ENCODE measurements around the gene HMX1.

The HMX1 gene

GRCh38 chr4:8868321-8869001 is 3.2 kb downstream of the HMX1 start:
- DNase-seq (ENCODE audit: low read depth): no peak

DNA sequence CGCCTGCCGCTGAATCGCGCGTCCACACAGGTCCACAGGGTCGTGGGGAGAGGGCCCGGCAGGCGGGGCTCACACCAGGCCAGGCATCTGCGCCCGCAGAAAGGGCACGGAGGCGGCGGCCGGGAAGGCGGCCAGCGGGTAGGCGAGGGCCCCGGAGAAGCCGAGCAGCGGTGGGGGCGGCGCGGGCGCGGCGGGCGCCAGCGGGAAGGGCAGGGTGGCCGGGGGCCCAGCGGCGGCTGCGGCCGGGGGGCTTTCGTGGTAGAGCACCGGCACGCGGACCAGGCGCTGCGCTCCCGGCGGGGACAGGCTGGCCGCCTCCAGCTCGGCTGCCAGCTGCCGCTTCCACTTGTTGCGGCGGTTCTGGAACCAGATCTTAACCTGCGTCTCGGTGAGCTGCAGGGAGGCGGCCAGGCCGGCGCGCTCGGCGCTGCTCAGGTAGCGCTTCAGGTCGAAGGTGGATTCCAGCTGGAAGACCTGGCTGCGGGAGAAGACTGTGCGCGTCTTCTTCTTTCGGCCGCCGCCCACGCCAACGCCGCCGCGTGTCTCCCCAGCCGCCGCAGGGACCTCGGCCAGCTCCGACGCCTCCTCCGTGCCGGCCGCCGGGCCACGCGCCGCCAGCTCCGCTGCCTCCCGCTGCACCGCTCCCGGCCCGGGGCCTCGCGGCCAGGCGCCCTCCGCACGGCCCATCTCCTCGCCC is 3.9 kb downstream of the HMX1 start:
- DNase-seq (ENCODE audit: low read depth): no peak

GRCh38 chr4:8866828-8867623 is 4.6 kb downstream of the HMX1 start:
- DNase-seq (ENCODE audit: low read depth): no peak

DNA sequence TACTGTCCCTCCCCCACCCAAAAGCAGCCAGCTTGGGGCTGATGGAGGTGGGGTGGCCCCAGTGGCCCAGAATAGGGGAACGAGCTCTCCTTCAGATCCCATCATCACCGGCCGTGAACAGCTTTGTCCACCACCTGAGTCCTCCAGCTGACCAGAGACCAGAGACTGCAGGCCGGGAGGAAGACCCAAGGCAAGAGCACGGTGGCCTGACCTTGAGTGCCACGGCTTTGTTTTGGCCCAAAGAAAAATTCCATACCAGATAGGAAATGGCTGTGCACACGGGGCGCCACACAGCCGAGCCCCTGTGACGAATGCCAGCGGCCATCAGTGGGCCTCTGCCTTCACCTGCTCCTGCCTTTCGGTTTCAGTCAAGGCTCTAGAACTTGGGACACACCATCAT is 5.2 kb downstream of the HMX1 start:
- no peak for DNase-seq (ENCODE audit: low read depth)

DNA sequence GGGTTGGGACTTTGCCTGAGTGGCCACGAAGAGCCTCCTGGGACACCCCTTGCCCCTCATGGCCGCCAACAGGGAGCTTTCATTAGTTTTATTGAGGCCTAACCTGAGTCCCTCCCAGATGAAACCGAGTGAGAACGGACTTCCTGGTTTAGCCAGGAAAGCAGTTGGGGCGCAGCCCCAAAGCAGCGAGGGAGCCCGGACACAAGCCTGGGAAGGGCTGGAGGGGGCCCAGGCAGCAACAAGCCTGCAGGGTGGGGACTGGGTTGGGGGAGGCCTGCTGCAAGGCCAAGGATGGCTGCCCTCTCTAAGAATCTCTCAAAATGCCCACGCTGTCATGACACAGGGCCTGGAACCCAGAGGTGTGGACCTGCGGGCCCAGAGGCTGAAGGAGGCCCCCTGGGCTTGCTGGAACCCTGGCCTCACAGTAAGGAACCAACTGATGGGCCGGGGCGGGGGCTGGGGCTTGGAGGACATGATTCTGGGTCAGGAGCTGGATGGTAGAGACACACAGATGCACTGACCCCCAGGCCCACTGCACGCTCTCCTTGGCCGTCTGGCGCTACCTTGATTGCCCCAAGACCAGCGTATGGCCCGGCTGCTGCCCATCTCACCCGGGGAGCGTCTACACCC is 5.8 kb downstream of the HMX1 start:
- no peak for DNase-seq (ENCODE audit: low read depth)

DNA sequence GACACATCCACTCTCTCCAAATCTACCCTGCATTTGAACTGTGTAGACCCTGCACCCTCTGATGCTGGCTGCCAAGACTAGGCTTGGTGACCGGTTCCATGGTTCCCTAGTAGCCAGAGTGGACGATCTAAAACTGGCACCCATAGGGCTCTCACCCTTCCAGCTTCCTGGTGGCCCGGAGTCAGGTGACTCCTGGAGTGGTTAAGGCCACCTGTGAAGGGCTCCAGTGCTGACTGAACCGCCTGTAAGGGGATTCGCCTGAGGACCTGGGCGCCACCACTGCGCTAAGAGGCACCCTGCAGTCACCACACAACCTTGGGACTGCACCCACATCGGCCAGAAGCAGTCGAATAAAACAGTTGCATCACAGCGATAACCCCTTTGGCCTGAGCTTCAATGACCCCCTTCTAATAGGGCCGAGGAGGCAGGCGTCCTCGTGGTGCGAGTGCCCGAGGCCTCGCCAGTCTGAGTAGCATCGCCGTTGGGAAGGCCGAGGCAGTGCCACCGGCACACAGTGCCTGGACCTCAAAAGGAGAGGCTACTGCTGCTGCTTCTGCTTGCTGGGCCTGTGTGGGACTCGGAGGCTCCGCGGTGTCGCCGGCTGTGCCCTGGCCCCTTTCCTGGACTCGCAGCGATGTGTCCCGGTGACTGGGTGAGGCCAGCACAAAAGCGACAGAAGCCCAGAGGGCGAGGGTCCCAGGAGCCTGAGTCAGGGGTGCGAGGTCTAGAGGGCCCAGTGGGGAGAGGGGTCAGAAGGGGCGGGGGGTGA is 6.5 kb downstream of the HMX1 start:
- no peak for DNase-seq (ENCODE audit: low read depth)

DNA sequence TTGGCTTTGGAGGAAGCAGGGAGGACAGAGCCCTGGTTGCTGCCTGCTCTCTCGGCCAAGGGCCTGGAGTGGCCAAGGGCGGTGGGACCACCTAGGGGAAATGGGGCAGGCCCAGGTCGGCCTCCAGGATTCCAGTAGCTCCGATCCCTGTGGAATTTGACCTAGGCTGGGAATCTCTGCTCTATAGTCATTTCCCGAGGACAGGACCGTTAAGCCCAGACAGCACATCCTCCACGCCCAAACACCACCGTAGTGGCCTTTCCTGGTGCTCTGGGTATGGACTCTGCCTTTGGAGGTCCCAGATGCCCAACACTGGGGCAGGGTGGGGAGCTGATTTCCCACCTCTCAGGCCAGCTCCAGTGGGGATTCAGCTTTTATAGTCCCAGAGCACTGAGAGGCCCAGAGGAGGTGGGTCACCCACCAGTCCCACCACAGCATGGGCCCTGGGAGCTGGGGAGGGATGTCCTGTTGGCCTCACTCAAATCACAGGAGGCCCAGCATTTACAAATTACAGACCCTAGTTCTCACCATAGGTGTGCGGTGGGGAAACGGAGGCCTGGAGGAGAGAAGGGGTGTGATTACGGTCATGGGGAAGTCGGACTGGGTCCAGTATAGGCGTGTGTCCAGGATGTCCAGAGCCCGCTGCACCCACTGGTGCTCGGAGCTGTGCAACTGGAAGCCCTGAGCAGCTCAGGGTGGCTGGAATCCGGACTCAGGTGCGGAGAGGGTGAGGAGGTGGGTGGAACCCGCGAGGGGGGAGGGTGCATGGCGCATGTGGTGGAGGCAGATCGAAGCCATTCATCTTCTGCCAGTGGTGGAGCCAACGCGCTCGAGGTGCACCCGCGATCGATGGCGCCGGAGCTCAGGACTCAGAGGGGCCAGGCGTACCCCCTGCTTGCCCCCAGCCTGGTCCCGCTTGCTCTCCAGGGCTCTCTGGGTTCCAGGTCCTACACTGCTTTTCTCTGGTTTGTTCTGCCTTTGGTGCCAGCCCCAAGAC is 7.7 kb downstream of the HMX1 start:
- DNase-seq (ENCODE audit: low read depth): no peak

DNA sequence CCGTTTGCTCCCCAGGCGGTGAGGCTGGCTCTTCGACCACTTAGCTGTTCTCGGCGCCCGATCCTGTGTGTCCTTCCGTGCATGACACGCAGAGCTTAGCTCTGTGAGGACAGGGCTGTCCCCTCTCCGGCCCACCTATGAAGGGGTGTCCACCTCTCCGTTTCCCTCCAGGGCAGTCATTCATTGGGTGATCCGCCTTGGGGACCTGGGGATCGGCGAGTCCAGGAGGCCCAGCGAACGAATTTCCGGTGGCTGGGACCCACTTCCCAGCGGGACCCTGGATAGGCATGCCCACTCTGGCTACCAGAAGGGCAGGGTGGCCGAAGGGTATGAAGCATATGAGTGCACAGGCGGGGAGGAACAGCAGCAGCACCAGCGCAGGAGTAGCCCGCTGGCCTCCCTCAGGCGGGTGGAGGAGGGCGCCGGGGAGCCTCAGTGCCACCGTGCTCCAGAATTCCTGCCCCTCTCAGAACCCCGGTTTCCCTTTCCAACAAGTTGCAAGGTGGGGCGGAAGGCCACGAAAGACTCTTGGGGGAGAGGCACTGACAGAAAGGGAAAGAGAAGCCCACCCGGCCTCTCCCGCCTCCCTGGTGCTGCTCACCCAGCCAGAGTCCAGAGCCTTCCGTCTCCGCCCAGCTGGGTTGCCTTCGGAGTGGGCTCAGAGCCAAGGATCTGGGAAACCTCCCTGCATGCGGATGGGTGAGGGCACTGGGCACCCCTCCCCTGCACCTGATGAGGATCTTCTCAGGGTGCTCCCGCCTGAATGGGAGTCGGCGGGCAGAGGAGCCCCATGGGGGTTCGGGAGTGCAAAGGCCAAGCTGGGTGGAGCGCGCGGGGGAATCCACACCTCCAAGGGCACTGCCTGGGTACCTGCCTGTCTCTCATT is 8.6 kb downstream of the HMX1 start:
- no peak for DNase-seq (ENCODE audit: low read depth)

GRCh38 chr4:8862334-8862733 is 9.3 kb downstream of the HMX1 start:
- DNase-seq (ENCODE audit: low read depth): no peak

- DNase-seq (ENCODE audit: low read depth): no peak
Observed at GRCh38 chr4:8861576-8862295, 9.9 kb downstream of the HMX1 start.

DNA sequence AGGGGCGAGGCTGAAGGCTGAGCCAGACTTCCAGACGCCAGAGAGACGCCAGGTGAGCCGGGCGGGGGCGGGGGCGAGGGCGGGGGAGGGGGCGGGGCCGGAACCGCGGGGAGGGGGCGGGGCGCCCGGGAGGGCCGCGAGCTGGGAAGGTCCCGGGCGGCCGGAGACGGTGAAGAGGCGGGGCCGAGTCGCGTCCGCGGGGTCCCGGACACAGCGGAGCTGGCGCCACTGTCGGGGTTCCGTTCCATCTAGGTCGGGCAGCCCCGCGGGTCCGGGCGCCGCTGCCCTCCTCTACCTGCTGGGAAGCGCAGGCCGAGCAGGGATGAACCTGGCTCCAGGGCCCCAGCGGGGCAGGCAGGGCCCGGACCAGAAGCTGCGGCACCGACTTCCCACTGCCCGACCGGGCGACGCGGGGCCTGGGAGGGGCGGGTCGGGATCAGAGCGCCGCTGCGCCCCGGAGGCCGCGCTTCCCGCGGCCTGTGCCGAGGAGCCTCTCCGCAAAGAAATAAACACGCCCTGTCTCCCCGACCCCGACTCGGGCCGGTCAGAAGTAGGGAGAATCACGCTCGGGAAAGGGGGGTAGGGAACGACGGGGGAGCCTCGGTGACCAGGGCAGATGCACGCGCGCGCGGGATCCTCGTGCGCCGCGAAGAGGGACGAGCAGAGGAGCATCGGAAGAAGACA is 10.6 kb downstream of the HMX1 start:
- no peak for DNase-seq (ENCODE audit: low read depth)

DNA sequence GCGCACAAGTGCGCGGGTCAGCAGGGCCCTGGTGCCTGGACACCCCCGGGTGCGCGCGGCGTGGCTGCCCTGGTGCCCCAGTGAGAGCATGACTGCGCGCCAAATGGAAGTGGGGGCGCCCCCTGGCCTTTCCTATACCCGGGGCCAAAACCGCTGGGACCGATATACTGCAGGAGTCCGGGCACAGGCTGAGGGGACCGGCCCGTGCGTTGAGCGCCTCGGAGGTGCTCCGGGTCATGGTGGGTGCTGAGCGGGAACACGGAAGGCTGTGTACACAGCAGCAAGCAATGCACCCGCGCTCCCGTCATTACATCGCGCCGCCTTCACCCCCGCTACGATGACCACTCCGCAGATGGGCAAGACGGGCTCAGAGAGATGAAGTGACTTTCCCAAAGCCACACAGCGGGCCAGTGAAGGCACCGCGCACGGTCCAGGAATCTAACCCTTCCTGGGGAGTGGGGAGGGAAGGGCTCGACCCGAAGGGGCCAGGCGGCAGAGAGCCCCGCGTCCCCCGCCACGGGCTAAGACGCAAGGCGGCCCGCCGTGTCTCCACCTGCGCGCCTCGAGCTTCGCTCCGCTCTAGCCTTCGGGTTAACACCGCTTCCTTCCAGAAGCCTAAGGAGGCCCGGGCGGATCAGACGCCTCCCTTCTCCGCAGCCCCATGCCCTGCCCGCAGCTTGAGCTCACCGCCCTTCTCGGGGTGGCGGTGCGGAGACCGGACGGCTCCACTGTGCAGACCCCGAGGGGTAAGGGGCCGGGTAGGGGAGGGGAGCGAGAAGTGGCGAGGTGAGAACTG is 11.3 kb downstream of the HMX1 start:
- no peak for DNase-seq (ENCODE audit: low read depth)

GRCh38 chr4:8859550-8860095 is 12.0 kb downstream of the HMX1 start:
- no peak for DNase-seq (ENCODE audit: low read depth)

DNA sequence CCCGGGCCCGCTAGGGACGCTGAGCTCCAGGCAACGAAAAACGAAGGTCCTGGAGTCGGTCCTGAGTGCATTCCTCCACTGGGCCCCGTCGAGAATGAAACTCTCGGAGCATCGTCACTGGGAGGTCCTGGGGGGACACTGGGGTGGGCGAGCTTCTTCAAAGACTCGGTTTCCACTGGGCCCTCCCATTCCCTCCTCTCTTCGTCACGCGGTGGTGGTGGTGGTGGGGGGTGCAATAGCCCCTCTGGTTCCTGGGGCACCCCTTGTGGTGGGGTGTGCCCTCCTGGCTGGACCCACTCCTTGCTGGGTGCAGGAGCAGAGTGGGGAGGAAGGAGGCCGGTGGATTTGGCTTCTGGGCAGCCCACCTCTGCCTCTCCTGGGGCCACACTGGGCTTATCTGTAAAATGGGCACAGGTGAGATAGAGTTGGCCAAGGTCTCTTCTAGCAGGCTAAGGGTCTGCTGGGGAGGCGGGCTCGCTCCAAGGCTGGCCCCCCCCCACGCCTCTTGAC is 12.9 kb downstream of the HMX1 start:
- DNase-seq (ENCODE audit: low read depth): no peak

DNA sequence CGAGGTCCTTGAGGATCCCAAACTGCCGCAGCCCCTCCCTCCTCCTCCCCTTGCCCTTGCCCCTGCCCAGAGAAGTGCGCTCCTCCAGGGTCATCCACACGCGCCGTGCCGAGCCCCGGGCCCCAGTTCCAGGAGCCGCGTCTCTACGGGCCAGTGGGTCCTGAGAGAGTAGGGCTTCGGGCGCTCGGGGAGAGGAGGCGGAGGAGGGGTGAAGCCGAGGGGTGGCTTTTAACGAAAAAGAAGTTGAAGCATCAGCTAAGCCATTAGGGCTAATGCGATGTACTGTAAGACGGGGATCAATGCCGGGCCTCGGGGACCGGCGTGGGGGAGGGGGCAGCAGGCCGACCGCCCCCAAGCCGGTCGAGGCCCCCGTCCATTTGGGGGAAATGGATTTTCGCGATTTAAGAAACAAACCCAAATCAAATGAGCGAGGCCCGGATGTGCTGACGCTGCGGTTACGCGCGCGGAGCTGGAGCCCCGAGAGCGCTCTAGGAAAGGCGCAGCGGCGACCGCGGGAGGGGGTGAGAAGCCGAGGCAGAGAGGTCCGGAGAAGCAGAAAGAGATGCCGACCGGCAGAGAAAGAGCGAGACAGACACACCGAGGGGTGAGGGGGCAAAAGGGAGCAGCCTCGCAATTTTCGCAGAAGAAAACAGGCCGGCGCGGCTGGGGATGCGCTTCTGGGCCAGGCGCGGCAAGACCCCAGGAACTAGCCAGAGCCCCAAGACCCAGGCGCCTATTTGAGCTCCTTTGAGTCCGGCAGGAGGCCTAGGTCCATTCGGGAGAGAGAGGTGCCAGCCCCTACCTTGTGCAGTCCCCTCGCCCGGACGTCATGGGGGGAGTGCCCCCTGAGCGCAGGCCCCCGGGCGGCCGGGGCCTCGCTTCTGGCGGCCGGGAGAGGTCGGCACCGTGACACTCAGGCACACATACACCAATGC is 13.6 kb downstream of the HMX1 start:
- no peak for DNase-seq (ENCODE audit: low read depth)
